Thyroid gland (tissue), 4 donors: ENCODE measurements around the gene TEX2.

ENCODE experiments used
- CTCF ChIP-seq, 6 experiments: fragments of 200-600 bp in 3 of 6; fragments of 450-650 bp in 3 of 6; sonication (generic) in 3 of 6; IDR thresholded peaks; one replicate each; pipeline ENCODE4 v1.5.1; 2016 to 2019; ENCODE audit warnings: antibody characterized with exemption in 6 of 6, mild to moderate bottlenecking in 2 of 6, inconsistent platforms in 1 of 6, moderate library complexity in 1 of 6
- POLR2A ChIP-seq, 2 donors: fragments of 450-650 bp; IDR thresholded peaks; one replicate each; pipeline ENCODE4 v1.6.1; 2017; ENCODE audit warnings: antibody characterized with exemption in 2 of 2, mild to moderate bottlenecking in 2 of 2, moderate library complexity in 1 of 2

DNA sequence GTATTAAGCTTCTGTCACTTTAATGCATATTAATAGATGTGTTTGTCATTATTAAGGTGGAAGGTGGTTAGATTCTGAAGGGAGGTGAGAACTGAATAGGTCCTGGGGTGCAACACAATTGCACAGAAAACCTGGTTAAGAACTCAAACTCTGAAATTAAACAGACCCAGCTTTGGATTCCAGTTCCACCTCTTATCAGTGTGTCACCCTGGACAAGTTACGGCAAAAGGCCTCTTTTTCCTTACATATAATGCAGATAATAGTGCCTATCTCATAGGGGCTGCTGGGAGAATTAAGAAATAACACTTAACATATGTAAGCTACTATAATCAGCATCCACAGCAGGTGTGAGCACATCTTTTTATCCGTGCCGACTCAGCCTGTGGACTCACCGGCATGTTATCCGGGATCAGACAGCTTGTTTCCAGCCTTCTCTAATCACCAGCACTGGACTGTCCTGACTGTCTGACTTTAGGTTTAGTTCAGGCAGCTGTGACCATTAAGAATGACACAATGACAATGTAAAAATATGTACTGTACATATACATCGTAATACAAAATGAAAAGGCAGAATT, 31.4 kb downstream of the TEX2 start:
- TF ChIP-seq CTCF (IDR thresholded peaks at IDR 0.05) (no peak), POLR2A (IDR thresholded peaks at IDR 0.05) (no peak)
